NOMO-1 treated with dmso at 0.1 percent for 144 hours (cell line): ENCODE results near the gene MRPL49.

ENCODE experiments used
- DNase-seq: peaks from one replicate; lab custom pipeline; 2025; ENCODE audit not compliant: unreplicated experiment; lab: John Stamatoyannopoulos, UW

Gene MRPL49

GRCh38 chr11:65102142-65103095, 19.7 kb upstream of the MRPL49 start:
- no peak for DNase-seq

- no peak for DNase-seq
These were observed 18.6 kb upstream of the MRPL49 start for GRCh38 chr11:65103476-65103875.

GRCh38 chr11:65104628-65105027, 17.5 kb upstream of the MRPL49 start:
- no peak for DNase-seq

GRCh38 chr11:65107078-65107477, 15.0 kb upstream of the MRPL49 start:
- DNase-seq, result no peak

- DNase-seq, result no peak
These were observed 14.2 kb upstream of the MRPL49 start for GRCh38 chr11:65107751-65108468.

- no peak for DNase-seq
These were observed 13.5 kb upstream of the MRPL49 start for GRCh38 chr11:65108469-65109123.

GRCh38 chr11:65109231-65110198, 12.6 kb upstream of the MRPL49 start:
- no peak for DNase-seq

- peak; percentile 74 for DNase-seq
These were observed 11.7 kb upstream of the MRPL49 start for GRCh38 chr11:65110354-65110861.

GRCh38 chr11:65111159-65111743, 10.9 kb upstream of the MRPL49 start:
- DNase-seq, result no peak

GRCh38 chr11:65111744-65112545, 10.2 kb upstream of the MRPL49 start, which contains the start of gene TM7SF2:
TM7SF2 (plus strand) TSS chr11:65111872; CDS start chr11:65112016, 144 bp downstream.
- peak; percentile 78 for DNase-seq

GRCh38 chr11:65112546-65113360, 9.4 kb upstream of the MRPL49 start:
- DNase-seq, result peak; percentile 26

GRCh38 chr11:65113361-65113756, 8.8 kb upstream of the MRPL49 start:
- no peak for DNase-seq

- no peak for DNase-seq
These were observed 8.3 kb upstream of the MRPL49 start for GRCh38 chr11:65113839-65114238.

GRCh38 chr11:65114538-65115171, 7.5 kb upstream of the MRPL49 start:
- DNase-seq, result no peak

- DNase-seq, result no peak
These were observed 6.6 kb upstream of the MRPL49 start for GRCh38 chr11:65115361-65116082.

- DNase-seq, result no peak
These were observed 5.5 kb upstream of the MRPL49 start for GRCh38 chr11:65116370-65117205.
